ENCODE results near the gene EIF4E2.

EIF4E2 gene

GRCh38 chr2:232604535-232604934, 54.0 kb downstream of the EIF4E2 start:
- no peak for DNase-seq

- DNase-seq: no peak
These were observed 56.5 kb downstream of the EIF4E2 start for GRCh38 chr2:232607011-232607410.

- no peak for DNase-seq
These were observed 59.1 kb downstream of the EIF4E2 start for GRCh38 chr2:232609607-232610006.

- DNase-seq: no peak
These were observed 59.6 kb downstream of the EIF4E2 start for GRCh38 chr2:232610081-232610480.

- DNase-seq: no peak
These were observed 60.6 kb downstream of the EIF4E2 start for GRCh38 chr2:232611061-232611460.

GRCh38 chr2:232611559-232612218, 61.2 kb downstream of the EIF4E2 start:
- DNase-seq: no peak

- DNase-seq: no peak
These were observed 63.1 kb downstream of the EIF4E2 start for GRCh38 chr2:232613538-232614134.

GRCh38 chr2:232615339-232615738, 64.8 kb downstream of the EIF4E2 start:
- no peak for DNase-seq

All from DMS79 (cell line).